Measurements from ENCODE around the gene CDCP2. TPM values are rescaled to one million over a fixed set of nuclear protein-coding genes. Genes with fewer than 3 reads are reported as not detected.
A peak's percentile ranks its signal among the peaks of the same experiment; 100 is the strongest.

Gene CDCP2
- total RNA-seq, 1 donor from 2014 or later, result not detected

- DNase-seq (ENCODE audit: low spot score), result peak; percentile 76
- Mint-ChIP-seq H3K4me1 (ENCODE audit: low read depth) (no peaks in the 10 kb centered on the region), H3K36me3 (ENCODE audit: low read depth) (no peaks in the 10 kb centered on the region), H3K4me3 (ENCODE audit: unreplicated experiment) (no peak overlapping the region), H3K27me3 (ENCODE audit: low read depth) (no peaks in the 10 kb centered on the region), H3K9me3 (ENCODE audit: low read depth) (no peaks in the 10 kb centered on the region), H3K27ac (ENCODE audit: unreplicated experiment) (no peak overlapping the region)
- no peak for TF ChIP-seq CTCF (IDR thresholded peaks at IDR 0.05)
Measured at GRCh38 chr1:54110996-54111395, 41.8 kb downstream of the CDCP2 start.

- no peak for TF ChIP-seq CTCF (IDR thresholded peaks at IDR 0.05)
- Mint-ChIP-seq H3K4me3 (ENCODE audit: unreplicated experiment) (no peak overlapping the region), H3K9me3 (ENCODE audit: low read depth) (no peaks in the 10 kb centered on the region), H3K4me1 (ENCODE audit: low read depth) (no peaks in the 10 kb centered on the region), H3K27me3 (ENCODE audit: low read depth) (no peaks in the 10 kb centered on the region), H3K27ac (ENCODE audit: unreplicated experiment) (no peak overlapping the region), H3K36me3 (ENCODE audit: low read depth) (no peaks in the 10 kb centered on the region)
- DNase-seq (ENCODE audit: low spot score), result peak; percentile 38
Measured at GRCh38 chr1:54109129-54110090, 43.4 kb downstream of the CDCP2 start.

- Mint-ChIP-seq H3K36me3 (ENCODE audit: low read depth) (no peaks in the 10 kb centered on the region), H3K4me3 (ENCODE audit: unreplicated experiment) (no peak overlapping the region), H3K9me3 (ENCODE audit: low read depth) (no peaks in the 10 kb centered on the region), H3K27ac (ENCODE audit: unreplicated experiment) (no peak overlapping the region), H3K4me1 (ENCODE audit: low read depth) (no peaks in the 10 kb centered on the region), H3K27me3 (ENCODE audit: low read depth) (no peaks in the 10 kb centered on the region)
- DNase-seq (ENCODE audit: low spot score), result no peak
- no peak for TF ChIP-seq CTCF (IDR thresholded peaks at IDR 0.05)
Measured at GRCh38 chr1:54108156-54108555, 44.6 kb downstream of the CDCP2 start.

- H3K4me1 Mint-ChIP-seq (ENCODE audit: low read depth), result no peaks in the 10 kb centered on the region
- H3K27ac Mint-ChIP-seq (ENCODE audit: unreplicated experiment), result no peak overlapping the region
- no peak for DNase-seq (ENCODE audit: low spot score)
- H3K9me3 Mint-ChIP-seq (ENCODE audit: low read depth), result no peaks in the 10 kb centered on the region
- TF ChIP-seq CTCF (IDR thresholded peaks at IDR 0.05), result peak; percentile 38
- no peaks in the 10 kb centered on the region for H3K27me3 Mint-ChIP-seq (ENCODE audit: low read depth)
- H3K36me3 Mint-ChIP-seq (ENCODE audit: low read depth), result peaks cover 4% of the 10 kb centered on the region
- no peak overlapping the region for H3K4me3 Mint-ChIP-seq (ENCODE audit: unreplicated experiment)
Measured at GRCh38 chr1:54107131-54107530, 45.7 kb downstream of the CDCP2 start.

GRCh38 chr1:54105736-54106269 is 47.0 kb downstream of the CDCP2 start:
- Mint-ChIP-seq H3K27ac (ENCODE audit: unreplicated experiment) (no peak overlapping the region), H3K9me3 (ENCODE audit: low read depth) (no peaks in the 10 kb centered on the region), H3K36me3 (ENCODE audit: low read depth) (peaks cover 4% of the 10 kb centered on the region), H3K4me3 (ENCODE audit: unreplicated experiment) (no peak overlapping the region), H3K4me1 (ENCODE audit: low read depth) (no peaks in the 10 kb centered on the region), H3K27me3 (ENCODE audit: low read depth) (no peaks in the 10 kb centered on the region)
- no peak for DNase-seq (ENCODE audit: low spot score)
- TF ChIP-seq CTCF (IDR thresholded peaks at IDR 0.05), result no peak
